Skin epidermis (tissue), 12 donors: Measurements from ENCODE around the gene ST6GALNAC1.
"Not testable (repeated sequence)": the region's sequence is repeated elsewhere in the genome, so short reads cannot be mapped to it uniquely, and the experiment has no call there.

ENCODE experiments used
- H3K27ac ChIP-seq, 21 experiments: fragments of 200-600 bp; sonication (generic) in 11 of 21; one replicate each; pipeline ENCODE4 v1.5.0; 2020; ENCODE audit warnings: mild to moderate bottlenecking in 3 of 21, inconsistent platforms in 2 of 21, moderate library complexity in 2 of 21
- H3K4me3 ChIP-seq, 7 experiments: fragments of 200-600 bp; sonication (generic) in 2 of 7; one replicate each; pipeline ENCODE4 v1.5.0; 2020; ENCODE audit warnings: inconsistent platforms in 2 of 7, mild to moderate bottlenecking in 2 of 7, moderate library complexity in 1 of 7

Gene ST6GALNAC1

DNA sequence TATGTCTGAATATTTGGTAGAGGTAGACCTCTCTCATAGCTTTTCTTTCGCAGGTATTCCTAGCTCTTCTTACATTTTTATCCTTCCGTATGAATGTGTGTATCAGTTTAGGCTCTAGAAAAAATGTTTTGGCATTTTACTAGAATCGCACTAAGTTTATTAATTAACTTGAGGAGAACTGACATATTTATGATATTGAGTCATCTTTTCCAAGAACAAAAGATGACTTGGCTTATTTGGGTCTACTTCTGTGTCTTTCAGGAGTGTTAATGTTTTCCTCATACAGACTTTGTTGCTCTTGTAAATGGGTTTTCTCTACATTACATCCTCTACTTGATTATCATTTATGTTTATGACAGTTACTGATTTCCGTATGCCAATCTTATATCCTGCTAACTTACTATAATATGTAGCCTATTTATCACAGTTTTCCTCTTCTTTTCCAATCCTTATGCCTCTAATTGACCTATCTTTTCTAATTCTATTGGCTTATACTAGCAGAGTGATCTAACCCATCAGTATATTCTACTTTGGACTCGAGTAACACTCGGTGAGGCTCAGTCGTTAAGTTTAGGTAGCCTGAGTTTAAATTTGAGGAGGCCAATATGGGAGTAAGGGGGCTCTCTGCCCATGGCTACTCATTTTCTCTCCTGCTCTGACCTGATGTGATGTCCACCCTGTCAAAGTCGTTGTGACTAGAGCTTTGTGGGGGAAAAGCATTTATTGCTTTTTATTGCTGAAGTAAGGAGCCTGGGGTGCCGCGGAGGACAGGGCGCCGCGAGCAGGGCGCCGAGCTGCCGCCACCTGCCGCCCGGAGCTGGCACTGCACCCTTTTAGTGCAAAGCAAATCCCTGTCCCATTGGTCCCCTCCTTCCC, 20.0 kb downstream of the ST6GALNAC1 start:
- H3K4me3 ChIP-seq, result no peak overlapping the region
- peak overlapping the region in 1 of 21 experiments; percentile 7 for H3K27ac ChIP-seq

DNA sequence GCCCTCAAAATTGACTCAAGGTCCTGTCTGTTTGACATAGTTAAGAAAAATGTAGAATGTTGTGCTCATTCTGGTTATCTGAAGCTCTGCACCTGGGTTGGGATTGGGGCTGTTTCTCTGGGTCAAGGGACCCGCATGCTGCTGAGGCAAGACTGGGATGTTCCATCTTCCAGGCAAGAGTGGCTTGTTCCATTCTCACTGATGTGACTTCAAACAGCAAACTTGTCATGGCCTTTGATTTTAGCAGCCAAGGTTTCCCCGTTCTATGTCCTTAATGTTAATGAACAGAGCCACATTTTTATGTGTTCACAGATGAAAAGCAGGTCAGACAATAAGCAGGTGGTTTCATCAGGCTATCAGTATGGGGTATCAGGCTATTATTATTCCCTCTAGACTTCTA, 25.7 kb downstream of the ST6GALNAC1 start:
- Histone ChIP-seq H3K4me3 (no peak overlapping the region), H3K27ac (no peak overlapping the region)

DNA sequence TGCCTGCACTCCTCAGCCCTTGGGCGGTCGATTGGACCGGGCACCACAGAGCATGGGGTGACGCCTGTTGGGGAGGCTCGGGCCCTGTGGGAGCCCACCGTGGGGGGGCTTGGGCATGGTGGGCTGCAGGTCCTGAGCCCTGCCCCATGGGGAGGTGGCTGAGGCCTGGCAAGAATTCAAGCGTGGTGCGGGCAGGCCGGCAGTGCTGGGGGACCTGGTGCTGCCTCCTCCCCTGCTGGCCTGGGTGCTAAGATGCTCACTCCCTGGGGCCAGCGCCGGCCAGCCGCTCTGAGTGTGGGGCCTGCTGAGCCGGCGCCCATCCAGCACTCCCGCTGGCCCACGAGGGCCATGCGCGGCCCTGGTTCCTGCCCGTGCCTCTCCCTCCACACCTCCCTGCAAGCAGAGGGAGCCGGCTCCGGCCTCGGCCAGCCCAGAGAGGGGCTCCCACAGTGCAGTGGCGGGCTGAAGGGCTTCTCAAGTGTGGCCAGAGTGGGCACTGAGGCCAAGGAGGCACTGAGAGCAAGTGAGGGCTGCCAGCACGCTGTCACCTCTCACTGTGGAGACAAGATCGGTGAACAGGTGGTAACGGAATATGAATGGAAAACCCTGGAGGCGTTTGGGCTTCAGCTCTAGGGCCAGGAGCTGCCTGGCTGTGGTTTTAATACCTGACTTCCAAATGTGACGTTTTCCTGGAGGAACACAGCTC, 28.5 kb downstream of the ST6GALNAC1 start:
- Histone ChIP-seq H3K4me3 (no peak overlapping the region), H3K27ac (no peak overlapping the region)

DNA sequence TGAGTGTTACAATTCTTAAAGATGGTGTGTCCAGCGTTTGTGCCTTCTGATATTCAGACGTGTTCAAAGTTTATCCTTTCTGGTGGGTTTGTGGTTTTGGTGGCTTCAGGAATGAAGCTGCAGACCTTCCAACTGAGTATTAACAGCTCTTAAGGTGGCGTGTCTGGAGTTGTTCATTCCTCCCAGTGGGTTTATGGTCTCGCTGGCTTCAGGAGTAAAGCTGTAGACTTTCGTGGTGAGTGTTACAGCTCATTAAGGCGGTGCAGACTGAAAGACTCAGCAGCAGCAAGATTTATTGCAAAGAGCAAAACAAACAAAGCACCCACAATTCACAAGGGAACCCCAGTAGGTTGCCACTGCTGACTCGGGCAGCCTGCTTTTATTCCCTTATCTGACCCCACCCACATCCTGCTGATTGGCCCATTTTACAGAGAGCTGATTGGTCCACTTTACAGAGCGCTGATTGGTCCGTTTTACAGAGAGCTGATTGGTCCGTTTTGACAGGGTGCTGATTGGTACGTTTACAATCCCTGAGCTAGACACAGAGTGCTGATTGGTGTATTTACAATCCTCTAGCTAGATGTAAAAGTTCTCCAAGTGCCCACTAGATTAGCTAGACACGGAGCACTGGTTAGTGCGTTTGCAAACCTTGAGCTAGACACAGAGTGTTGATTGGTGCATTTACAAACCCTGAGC, 29.3 kb downstream of the ST6GALNAC1 start:
- peak overlapping the region in 1 of 21 experiments; percentile 37 for H3K27ac ChIP-seq
- not testable (repeated sequence) for H3K4me3 ChIP-seq

DNA sequence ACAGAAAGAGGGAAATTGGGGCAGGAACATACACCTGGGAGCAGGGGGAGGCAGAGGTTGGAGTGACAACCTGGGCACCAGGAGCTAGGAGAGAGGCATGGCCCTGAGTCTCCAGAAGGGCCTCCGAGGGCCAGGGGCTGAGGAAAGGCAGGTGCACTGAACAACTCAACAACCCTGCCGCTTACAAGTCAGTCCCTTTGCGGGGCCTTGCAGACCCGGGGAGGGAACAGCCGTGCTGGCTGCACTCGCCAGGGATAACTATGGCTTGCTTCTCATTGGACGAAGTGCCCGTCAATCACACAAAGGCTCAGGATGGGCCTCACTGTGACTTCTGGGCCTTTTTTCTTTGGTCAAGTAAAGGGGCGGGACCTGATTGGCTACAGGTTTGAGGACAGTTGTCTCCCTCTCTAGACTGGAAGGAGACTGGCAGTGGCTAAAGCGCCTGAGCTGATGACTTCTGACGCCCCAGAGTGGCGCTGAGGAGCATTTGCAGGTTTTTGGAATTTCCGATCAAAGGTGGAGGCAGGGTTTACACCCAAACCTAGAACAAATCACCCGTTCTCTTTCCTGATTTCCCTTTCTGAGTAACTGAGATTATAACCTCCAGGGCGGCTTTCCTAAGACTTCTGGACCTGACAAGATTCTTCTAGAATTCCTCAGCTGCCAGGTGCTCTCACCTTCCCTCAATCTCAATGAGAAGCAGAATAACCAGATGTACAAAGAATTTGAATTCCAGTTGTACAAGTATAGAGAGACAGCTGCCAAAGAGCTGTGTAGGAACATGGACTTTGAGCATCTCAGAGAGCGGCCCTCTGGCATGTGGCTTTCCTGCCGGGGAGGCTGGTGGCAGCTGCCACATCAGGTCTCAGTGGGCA, 30.3 kb downstream of the ST6GALNAC1 start:
- Histone ChIP-seq H3K27ac (peak overlapping the region in 1 of 21 experiments; percentile 37), H3K4me3 (no peak overlapping the region)

DNA sequence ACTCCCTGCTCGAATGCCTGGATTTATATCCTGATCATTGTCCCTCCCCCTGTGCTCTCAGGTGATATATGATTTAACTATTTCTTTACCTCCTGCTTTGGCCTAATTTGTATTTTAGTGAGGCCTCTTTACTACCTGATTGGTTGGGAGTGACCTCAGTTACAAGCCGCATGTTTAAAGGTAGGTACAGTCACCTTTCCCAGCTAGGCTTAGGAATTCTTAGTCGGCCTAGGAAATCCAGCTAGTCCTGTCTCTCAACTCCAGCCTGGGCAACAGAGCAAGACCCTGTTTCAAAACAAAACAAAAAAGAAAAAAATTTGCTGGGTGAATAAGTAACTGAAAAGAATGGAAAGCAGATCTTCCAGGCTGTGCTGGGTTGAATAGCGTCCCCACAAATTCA, 31.1 kb downstream of the ST6GALNAC1 start:
- no peak overlapping the region for H3K4me3 ChIP-seq
- H3K27ac ChIP-seq, result peak overlapping the region in 2 of 21 experiments; percentile 31 to 37

DNA sequence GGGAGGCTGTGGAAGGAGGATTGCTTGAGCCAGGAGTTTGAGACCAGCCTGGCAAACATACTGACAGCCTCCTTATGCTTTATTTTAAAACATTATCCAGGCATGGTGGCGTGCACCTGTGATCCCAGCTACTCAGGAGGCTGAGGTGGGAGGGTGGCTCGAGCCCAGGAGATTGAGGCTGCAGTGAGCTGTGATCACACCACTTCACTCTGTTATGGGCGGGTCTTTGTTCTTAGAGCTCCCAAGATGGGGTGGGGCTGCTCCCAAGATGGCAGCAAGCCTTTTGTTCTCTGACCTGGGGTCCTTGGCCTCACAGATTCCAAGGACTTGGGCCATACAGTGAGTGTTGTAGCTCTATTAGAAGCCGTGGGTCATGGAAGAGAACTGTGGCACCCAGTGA, 31.8 kb downstream of the ST6GALNAC1 start:
- peak overlapping the region in 2 of 21 experiments; percentile 55 to 56 for H3K27ac ChIP-seq

DNA sequence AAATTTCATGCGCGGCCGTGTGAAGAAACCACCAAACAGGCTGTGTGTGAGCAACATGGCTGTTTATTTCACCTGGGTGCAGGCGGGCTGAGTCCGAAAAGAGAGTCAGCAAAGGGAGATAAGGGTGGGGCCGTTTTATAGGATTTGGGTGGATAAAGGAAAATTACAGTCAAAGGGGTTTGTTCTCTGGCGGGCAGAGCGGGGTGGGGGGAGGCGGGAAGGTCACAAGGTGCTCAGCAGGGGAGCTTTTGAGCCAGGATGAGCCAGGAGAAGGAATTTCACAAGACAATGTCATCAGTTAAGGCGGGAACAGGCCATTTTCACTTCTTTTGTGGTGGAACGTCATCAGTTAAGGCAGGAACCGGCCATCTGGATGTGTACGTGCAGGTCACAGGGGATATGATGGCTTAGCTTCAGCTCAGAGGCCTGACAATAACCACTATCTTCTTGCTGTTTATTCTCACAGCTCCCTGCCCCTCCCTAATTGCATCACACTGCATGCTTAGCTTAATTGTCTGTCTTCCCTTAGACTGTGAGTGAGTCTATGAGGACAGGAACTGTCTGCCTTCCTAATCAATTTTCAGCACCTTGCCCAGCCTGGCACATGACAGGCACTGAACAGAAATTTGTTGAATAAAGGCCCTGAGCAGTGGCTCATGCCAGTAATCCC, 32.3 kb downstream of the ST6GALNAC1 start:
- peak overlapping the region in 2 of 21 experiments; percentile 55 to 56 for H3K27ac ChIP-seq
- not testable (repeated sequence) for H3K4me3 ChIP-seq

More for the DNA sequence above, 31.8 kb downstream of the ST6GALNAC1 start:
- H3K4me3 ChIP-seq, result no peak overlapping the region

DNA sequence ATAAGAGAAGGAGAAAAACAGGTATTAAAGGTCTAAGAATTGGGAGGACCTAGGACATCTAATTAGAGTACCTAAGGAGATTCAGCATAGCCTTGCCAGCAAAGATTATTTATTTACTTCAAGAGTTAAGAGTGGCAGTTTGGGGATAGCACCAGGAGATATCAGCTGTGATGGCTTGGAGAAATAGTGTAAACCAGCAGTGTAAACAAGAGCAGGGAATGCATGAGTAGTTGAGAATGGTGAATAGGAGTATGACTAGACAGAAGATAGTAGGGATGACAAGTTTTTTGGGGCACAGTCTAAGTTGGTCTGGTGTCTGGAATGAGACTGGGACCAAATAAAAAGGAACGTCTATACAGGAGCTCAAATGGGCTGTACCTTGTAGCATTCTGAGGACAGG, 36.9 kb downstream of the ST6GALNAC1 start:
- not testable (repeated sequence) for H3K27ac ChIP-seq, H3K4me3 ChIP-seq

DNA sequence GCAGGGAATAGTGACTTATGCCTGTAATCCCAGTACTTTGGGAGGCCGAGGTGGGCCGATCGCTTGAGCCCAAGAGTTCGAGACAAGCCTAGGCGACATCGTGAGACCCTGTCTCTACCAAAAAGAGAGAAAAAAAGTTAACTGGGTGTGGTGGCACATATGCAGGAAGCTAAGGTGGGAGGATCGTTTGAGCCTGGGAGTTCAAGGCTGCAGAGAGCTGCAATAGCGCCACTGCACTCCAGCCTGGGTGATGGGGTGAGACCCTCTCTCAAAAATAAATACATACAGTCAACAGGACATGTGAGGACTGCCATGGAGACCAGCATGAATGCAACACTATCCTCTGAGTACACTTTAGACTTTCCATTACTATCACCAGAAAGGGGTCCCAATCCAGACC, 42.5 kb downstream of the ST6GALNAC1 start:
- Histone ChIP-seq H3K27ac (peak overlapping the region in 17 of 21 experiments; percentile 21 to 81 (median 56)), H3K4me3 (no peak overlapping the region)

DNA sequence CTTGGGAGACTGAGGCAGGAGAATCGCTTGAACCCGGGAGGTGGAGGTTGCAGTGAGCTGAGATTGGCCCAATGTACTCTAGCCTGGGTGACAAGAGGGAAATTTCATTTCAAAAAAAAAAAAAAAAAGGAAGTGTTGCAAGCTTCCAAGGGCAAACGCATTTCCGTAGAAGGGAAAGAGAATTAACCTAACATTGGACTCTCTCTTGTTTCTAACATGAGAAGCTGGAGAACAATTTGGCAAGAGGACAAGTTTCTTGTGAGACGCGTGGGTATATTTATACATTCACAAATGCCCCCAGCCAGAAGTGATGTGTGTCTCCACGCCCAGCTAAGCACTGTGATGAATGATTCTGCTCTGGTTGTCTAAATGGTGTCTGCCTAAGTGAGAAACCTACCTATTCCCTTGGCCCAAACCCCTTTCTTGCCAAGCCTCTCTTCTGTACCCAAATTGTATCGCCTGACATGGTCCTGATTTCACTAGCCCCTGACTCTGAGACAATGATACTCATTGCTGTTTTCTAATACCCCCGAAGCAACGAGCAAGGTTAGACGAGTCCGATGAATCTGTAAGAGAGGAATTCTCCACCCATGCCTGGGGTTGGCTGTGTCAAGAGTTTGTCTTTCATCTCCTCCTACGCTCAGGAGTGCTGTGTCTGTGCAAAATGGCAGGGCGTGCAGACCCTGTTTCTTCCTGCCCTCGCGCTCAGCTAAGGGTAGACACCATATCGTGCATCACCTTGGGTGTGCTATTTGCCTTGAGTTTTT, 43.7 kb downstream of the ST6GALNAC1 start:
- Histone ChIP-seq H3K27ac (peak overlapping the region in 20 of 21 experiments; percentile 3 to 81 (median 64)), H3K4me3 (no peak overlapping the region)

DNA sequence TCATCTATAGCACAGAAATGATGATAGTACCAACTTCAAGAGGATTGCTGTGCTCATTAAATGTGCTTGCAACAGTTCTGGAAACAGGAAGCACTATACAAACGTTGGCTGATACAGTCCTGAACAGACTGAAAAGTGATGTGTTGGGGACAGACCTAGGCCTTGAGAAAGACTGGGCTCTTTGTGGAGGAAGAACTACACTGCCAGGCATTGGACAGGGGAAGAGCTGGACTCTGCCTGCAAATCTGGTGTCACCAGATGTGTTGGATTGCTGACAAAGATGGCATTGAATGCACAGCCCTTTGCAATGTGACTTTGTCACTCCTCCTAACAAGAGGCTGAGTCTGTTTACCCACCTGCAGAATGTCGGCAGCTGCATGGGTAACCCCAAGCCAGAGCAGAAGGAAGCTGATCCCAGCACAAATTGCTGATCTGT, 45.5 kb downstream of the ST6GALNAC1 start:
- H3K4me3 ChIP-seq, result no peak overlapping the region
- peak overlapping the region in 17 of 21 experiments; percentile 1 to 81 (median 60) for H3K27ac ChIP-seq

DNA sequence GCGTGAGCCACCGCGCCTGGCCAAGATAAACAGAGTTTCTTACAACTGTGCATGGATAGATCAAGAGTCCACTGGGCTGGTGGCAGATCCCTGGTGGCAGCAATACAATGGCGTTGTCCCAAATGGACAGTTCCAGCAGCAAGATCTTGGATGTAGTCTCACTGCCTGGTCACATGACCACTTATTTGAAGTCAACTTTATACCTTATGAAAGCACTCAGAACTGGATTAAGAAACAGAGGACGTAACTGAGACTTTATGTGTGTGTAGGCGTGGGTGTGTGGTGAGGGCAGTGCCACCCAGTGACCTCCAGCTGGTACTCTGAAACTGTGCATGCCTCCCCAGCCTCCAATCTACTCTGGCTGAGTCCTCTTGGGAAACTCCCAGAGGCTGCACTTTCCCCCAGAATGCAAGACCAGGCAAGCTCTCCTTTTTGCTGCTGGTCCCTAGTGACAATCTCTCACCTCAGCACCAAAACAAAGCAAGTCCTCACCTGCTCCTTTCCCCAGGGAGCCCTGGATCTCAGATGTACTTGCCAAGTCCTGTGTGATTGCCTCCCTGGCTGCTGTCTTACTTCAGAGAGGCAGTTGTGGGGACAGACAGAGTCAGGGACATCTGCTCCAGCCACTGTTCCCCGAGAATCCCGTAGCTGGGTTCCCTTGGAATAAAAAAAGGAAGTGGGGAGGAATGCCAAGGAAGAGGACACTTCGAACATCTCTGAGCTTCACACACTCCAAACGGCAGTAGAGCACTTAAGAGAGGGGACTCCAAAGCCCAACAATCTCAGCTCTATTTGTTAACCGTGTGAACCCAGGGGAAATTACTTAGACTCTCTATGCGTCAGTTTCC, 46.2 kb downstream of the ST6GALNAC1 start:
- peak overlapping the region in 16 of 21 experiments; percentile 1 to 81 (median 62) for H3K27ac ChIP-seq
- H3K4me3 ChIP-seq, result no peak overlapping the region

DNA sequence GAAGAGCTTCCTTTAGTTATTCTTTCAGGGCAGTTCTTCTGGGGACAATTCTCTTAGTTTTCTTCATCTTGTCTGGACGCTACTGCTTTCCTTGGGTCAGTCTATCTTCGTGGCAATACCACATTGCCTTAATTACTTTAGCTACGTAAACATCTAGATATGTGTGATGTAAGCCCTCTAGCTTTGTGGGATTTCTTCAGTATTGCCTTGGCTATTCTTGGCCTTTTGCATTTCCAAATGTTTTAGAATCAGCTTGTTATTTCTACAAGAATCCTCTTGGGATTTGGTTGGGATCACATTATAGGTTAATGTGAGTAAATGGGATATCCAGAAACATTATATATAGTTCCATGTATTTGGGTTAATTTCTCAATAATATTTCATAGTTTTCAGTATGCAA, 48.9 kb downstream of the ST6GALNAC1 start:
- Histone ChIP-seq H3K27ac (no peak overlapping the region), H3K4me3 (no peak overlapping the region)

DNA sequence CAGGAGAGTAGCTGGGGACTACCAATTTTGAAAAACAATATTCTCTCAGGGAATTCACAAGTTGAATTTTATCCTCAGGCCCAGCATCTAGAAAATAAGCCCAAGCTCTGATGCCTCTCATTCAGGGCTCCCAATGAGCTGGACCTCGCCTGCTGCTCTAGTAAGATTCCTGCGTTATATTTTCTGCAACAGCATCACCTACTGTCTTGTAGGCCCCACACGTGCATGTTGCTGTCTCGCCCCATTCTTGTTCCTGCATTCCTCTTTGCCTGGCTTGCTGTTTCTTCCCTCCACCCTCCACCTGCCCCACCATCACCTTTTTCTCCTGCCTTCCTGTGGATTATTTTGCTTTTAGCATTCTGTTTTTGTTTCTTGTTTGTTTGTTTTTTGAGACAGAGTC, 49.6 kb downstream of the ST6GALNAC1 start:
- Histone ChIP-seq H3K27ac (peak overlapping the region in 4 of 21 experiments; percentile 1 to 27 (median 22)), H3K4me3 (no peak overlapping the region)

DNA sequence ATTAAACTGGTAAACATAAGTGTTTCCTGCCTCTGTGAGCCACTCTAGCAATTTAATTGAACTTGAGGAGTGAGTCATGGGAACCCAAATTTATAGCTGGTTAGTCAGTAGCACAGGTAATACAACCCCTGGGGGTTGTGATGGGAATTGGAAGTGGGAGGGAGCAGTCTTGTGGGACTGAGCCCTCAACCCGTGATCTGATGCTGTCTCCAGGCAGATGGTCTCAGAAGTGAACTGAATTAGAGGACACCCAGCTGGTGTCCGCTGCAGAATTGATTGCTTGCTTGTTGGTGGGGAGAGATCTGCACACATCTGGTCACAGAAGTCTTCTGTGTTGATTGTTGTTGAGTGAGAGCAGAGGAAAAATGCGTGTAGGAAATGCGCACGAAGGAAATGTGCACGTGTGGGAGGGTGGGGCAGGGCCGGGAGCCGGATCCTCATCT, 50.2 kb downstream of the ST6GALNAC1 start:
- H3K27ac ChIP-seq, result peak overlapping the region in 7 of 21 experiments; percentile 1 to 43 (median 25)
- no peak overlapping the region for H3K4me3 ChIP-seq

DNA sequence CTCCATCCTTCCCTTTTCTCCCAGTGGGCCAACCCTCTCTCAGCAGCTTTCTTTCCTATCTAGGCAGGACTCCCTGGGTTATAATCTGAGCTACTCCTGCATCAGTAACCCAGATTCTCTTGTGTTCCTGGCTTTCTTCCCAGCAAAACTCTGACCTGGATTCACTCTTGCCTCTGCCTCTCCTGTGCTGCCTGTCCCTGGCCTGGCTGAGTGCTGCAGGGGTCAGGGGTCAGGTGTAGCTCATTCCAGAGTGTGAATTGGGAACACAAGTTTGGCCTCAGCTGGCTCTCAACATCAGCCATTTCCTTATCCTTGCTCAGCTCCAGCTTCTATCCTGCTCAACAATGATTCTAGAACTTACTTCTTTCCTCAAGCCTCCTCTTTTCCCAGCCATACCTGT, 55.4 kb downstream of the ST6GALNAC1 start:
- Histone ChIP-seq H3K4me3 (no peak overlapping the region), H3K27ac (no peak overlapping the region)
